HEK293 (cell line): ENCODE measurements around the gene PTMA.

Source experiments
- FEZF1 ChIP-seq: fragments of 450-650 bp; formaldehyde crosslinking; IDR thresholded peaks from 2 replicates; pipeline ENCODE4 v1.5.1; 2016; ENCODE audit warnings: missing biosample characterization, missing genetic modification characterization
- KLF7 ChIP-seq: fragments of 450-650 bp; formaldehyde crosslinking; IDR thresholded peaks from 2 replicates; pipeline ENCODE4 v1.5.1; 2016; ENCODE audit warnings: missing biosample characterization, missing genetic modification characterization, borderline replicate concordance
- SP7 ChIP-seq: fragments of 450-650 bp; formaldehyde crosslinking; IDR thresholded peaks from 2 replicates; pipeline ENCODE4 v1.5.1; 2016; ENCODE audit warnings: missing biosample characterization, missing genetic modification characterization
- ZNF10 ChIP-seq: fragments of 450-650 bp; formaldehyde crosslinking; IDR thresholded peaks from 2 replicates; pipeline ENCODE4 v1.5.1; 2017; ENCODE audit warnings: missing biosample characterization, missing genetic modification characterization
- ZNF155 ChIP-seq: fragments of 450-650 bp; formaldehyde crosslinking; IDR thresholded peaks from 2 replicates; pipeline ENCODE4 v1.5.1; 2016; ENCODE audit warnings: missing biosample characterization, missing genetic modification characterization
- ZNF2 ChIP-seq: fragments of 450-650 bp; formaldehyde crosslinking; IDR thresholded peaks from 2 replicates; pipeline ENCODE4 v1.5.1; 2016; ENCODE audit warnings: missing biosample characterization, missing genetic modification characterization
- ZNF324 ChIP-seq: fragments of 450-650 bp; formaldehyde crosslinking; IDR thresholded peaks from 2 replicates; pipeline ENCODE4 v1.5.1; 2016; ENCODE audit warnings: missing biosample characterization, missing genetic modification characterization
- ZNF501 ChIP-seq: fragments of 450-650 bp; formaldehyde crosslinking; IDR thresholded peaks from 2 replicates; pipeline ENCODE4 v1.5.1; 2016; ENCODE audit warnings: missing biosample characterization, missing genetic modification characterization
- ZNF561 ChIP-seq: fragments of 450-650 bp; IDR thresholded peaks from 2 replicates; pipeline ENCODE4 v1.5.1; 2018; ENCODE audit warnings: missing biosample characterization, missing genetic modification characterization, borderline replicate concordance
- ZNF629 ChIP-seq: fragments of 450-650 bp; formaldehyde crosslinking; IDR thresholded peaks from 2 replicates; pipeline ENCODE4 v1.5.1; 2017; ENCODE audit warnings: missing biosample characterization, missing genetic modification characterization
- ZNF776 ChIP-seq: fragments of 450-650 bp; formaldehyde crosslinking; IDR thresholded peaks from 2 replicates; pipeline ENCODE4 v1.5.0; 2017; ENCODE audit warnings: missing biosample characterization, missing genetic modification characterization, borderline replicate concordance
- ZNF777 ChIP-seq: fragments of 450-650 bp; formaldehyde crosslinking; IDR thresholded peaks from 2 replicates; pipeline ENCODE4 v1.5.1; 2017; ENCODE audit warnings: missing biosample characterization, missing genetic modification characterization, borderline replicate concordance
- ZNF830 ChIP-seq: fragments of 450-650 bp; IDR thresholded peaks from 2 replicates; pipeline ENCODE4 v1.5.0; 2018; ENCODE audit warnings: missing biosample characterization, missing genetic modification characterization, low read depth, mild to moderate bottlenecking, moderate library complexity
- TF ChIP-seq, protein P1 (sequence below): fragments of 450-650 bp; formaldehyde crosslinking; IDR thresholded peaks from 2 replicates; pipeline ENCODE4 v1.5.1; 2016; ENCODE audit warnings: missing biosample characterization, missing genetic modification characterization
- TF ChIP-seq, protein P2 (sequence below): fragments of 450-650 bp; formaldehyde crosslinking; IDR thresholded peaks from 2 replicates; pipeline ENCODE4 v1.5.1; 2016; ENCODE audit warnings: missing biosample characterization, missing genetic modification characterization
- TF ChIP-seq, protein P3 (sequence below): fragments of 450-650 bp; formaldehyde crosslinking; IDR thresholded peaks from 2 replicates; pipeline ENCODE4 v1.5.1; 2017; ENCODE audit warnings: missing biosample characterization, mild to moderate bottlenecking, missing genetic modification characterization, moderate library complexity
- TF ChIP-seq, protein P4 (sequence below): fragments of 450-650 bp; formaldehyde crosslinking; IDR thresholded peaks from 2 replicates; pipeline ENCODE4 v1.5.1; 2016; ENCODE audit warnings: missing biosample characterization, missing genetic modification characterization
- TF ChIP-seq, protein P5 (sequence below): fragments of 450-650 bp; formaldehyde crosslinking; IDR thresholded peaks from 2 replicates; pipeline ENCODE4 v1.5.1; 2016; ENCODE audit warnings: missing biosample characterization, missing genetic modification characterization
- TF ChIP-seq, protein P6 (sequence below): fragments of 450-650 bp; formaldehyde crosslinking; IDR thresholded peaks from 2 replicates; pipeline ENCODE4 v1.5.1; 2016; ENCODE audit warnings: missing biosample characterization, missing genetic modification characterization

PTMA gene

DNA sequence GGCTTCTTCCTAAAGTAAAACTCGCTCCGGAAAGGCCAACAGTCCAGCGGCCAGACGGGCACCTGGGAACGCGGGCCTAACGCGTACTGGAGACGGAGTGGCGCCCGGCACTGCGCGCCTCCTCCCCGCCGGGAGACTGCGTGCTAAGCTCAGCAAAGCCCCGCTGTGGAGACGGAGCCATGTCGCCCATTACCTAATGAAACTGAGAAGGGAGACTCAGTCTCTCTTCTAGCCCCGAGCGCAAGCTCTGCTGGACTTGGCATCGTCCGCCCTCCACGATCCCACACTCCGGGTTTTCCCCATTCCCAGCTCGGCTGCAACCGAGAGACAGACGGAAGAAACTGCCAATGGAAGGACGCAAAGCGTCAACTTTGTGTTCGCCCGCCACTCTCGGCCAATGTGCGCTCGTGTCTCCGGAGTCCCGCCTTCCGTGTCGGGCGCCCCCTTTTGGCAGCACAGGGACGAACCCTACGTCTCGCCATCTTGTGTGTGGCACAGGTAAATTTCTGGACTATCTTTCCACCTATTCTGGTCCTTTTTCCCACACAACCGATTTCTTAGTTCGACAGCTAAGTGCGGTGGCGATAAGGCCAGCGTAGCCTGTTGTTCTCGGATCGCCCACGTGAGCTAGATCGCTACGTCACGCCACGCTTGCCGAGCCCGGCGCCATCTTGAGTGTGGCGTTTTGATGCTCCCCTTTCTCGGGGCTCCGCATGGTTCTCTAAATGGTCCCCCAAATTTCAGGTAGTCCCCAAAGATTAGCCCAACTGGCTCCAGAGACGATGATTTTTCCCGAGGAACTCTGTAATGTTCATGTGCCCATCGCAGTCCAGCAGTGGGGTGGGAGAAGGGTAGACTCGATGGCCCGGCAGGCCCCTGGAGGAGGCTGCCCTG, 1.3 kb upstream of the PTMA start (continued):
- no peak for TF ChIP-seq ZNF830 (tag by site-specific recombination)
- TF ChIP-seq, protein P1, sequence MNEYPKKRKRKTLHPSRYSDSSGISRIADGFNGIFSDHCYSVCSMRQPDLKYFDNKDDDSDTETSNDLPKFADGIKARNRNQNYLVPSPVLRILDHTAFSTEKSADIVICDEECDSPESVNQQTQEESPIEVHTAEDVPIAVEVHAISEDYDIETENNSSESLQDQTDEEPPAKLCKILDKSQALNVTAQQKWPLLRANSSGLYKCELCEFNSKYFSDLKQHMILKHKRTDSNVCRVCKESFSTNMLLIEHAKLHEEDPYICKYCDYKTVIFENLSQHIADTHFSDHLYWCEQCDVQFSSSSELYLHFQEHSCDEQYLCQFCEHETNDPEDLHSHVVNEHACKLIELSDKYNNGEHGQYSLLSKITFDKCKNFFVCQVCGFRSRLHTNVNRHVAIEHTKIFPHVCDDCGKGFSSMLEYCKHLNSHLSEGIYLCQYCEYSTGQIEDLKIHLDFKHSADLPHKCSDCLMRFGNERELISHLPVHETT, result no peak; the same call in 1 of the 2 replicates
- no peak for TF ChIP-seq ZNF155 (tag by site-specific recombination)
- TF ChIP-seq, protein P2, sequence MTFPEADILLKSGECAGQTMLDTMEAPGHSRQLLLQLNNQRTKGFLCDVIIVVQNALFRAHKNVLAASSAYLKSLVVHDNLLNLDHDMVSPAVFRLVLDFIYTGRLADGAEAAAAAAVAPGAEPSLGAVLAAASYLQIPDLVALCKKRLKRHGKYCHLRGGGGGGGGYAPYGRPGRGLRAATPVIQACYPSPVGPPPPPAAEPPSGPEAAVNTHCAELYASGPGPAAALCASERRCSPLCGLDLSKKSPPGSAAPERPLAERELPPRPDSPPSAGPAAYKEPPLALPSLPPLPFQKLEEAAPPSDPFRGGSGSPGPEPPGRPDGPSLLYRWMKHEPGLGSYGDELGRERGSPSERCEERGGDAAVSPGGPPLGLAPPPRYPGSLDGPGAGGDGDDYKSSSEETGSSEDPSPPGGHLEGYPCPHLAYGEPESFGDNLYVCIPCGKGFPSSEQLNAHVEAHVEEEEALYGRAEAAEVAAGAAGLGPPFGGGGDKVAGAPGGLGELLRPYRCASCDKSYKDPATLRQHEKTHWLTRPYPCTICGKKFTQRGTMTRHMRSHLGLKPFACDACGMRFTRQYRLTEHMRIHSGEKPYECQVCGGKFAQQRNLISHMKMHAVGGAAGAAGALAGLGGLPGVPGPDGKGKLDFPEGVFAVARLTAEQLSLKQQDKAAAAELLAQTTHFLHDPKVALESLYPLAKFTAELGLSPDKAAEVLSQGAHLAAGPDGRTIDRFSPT (tag by site-specific recombination), result peak; percentile 83
- TF ChIP-seq, protein P3, sequence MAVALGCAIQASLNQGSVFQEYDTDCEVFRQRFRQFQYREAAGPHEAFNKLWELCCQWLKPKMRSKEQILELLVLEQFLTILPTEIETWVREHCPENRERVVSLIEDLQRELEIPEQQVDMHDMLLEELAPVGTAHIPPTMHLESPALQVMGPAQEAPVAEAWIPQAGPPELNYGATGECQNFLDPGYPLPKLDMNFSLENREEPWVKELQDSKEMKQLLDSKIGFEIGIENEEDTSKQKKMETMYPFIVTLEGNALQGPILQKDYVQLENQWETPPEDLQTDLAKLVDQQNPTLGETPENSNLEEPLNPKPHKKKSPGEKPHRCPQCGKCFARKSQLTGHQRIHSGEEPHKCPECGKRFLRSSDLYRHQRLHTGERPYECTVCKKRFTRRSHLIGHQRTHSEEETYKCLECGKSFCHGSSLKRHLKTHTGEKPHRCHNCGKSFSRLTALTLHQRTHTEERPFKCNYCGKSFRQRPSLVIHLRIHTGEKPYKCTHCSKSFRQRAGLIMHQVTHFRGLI (tag by site-specific recombination), result no peak; the same call in 1 of the 2 replicates
- 0 out of 2 replicates have a peak, but pooled peaks have one; percentile 21 for TF ChIP-seq KLF7 (tag by site-specific recombination)
- TF ChIP-seq, protein P4, sequence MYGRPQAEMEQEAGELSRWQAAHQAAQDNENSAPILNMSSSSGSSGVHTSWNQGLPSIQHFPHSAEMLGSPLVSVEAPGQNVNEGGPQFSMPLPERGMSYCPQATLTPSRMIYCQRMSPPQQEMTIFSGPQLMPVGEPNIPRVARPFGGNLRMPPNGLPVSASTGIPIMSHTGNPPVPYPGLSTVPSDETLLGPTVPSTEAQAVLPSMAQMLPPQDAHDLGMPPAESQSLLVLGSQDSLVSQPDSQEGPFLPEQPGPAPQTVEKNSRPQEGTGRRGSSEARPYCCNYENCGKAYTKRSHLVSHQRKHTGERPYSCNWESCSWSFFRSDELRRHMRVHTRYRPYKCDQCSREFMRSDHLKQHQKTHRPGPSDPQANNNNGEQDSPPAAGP (tag by site-specific recombination), result peak; percentile 50; the same call in 1 of the 2 replicates
- 0 out of 2 replicates have a peak, but pooled peaks have one; percentile 13 for TF ChIP-seq ZNF561 (tag by site-specific recombination)
- TF ChIP-seq, protein P5, sequence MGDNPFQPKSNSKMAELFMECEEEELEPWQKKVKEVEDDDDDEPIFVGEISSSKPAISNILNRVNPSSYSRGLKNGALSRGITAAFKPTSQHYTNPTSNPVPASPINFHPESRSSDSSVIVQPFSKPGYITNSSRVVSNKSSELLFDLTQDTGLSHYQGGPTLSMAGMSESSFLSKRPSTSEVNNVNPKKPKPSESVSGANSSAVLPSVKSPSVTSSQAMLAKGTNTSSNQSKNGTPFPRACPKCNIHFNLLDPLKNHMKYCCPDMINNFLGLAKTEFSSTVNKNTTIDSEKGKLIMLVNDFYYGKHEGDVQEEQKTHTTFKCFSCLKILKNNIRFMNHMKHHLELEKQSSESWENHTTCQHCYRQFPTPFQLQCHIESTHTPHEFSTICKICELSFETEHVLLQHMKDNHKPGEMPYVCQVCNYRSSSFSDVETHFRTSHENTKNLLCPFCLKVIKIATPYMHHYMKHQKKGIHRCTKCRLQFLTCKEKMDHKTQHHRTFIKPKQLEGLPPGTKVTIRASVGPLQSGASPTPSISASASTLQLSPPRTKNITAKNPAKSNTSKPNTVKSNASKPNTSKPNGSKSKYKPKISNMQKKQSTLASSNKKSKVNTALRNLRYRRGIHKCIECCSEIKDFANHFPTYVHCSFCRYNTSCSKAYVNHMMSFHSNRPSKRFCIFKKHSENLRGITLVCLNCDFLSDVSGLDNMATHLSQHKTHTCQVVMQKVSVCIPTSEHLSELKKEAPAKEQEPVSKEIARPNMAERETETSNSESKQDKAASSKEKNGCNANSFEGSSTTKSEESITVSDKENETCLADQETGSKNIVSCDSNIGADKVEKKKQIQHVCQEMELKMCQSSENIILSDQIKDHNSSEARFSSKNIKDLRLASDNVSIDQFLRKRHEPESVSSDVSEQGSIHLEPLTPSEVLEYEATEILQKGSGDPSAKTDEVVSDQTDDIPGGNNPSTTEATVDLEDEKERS (tag by site-specific recombination), result 0 out of 2 replicates have a peak, but pooled peaks have one; percentile 14
- 0 out of 2 replicates have a peak, but pooled peaks have one; percentile 47 for TF ChIP-seq ZNF777
- TF ChIP-seq ZNF629, result peak; percentile 87
- peak; percentile 59 for TF ChIP-seq FEZF1 (tag by site-specific recombination)
- TF ChIP-seq ZNF776 (tag by site-specific recombination), result no peak
- TF ChIP-seq ZNF10 (tag by site-specific recombination), result no peak
- TF ChIP-seq, protein P6, sequence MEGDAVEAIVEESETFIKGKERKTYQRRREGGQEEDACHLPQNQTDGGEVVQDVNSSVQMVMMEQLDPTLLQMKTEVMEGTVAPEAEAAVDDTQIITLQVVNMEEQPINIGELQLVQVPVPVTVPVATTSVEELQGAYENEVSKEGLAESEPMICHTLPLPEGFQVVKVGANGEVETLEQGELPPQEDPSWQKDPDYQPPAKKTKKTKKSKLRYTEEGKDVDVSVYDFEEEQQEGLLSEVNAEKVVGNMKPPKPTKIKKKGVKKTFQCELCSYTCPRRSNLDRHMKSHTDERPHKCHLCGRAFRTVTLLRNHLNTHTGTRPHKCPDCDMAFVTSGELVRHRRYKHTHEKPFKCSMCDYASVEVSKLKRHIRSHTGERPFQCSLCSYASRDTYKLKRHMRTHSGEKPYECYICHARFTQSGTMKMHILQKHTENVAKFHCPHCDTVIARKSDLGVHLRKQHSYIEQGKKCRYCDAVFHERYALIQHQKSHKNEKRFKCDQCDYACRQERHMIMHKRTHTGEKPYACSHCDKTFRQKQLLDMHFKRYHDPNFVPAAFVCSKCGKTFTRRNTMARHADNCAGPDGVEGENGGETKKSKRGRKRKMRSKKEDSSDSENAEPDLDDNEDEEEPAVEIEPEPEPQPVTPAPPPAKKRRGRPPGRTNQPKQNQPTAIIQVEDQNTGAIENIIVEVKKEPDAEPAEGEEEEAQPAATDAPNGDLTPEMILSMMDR (tag by site-specific recombination), result peak; percentile 100
- TF ChIP-seq ZNF324 (tag by site-specific recombination), result peak; percentile 30; the same call in 1 of the 2 replicates
- TF ChIP-seq ZNF2, result peak; percentile 67
- peak; percentile 9; the same call in 1 of the 2 replicates for TF ChIP-seq SP7 (tag by site-specific recombination)
- peak; percentile 72 for TF ChIP-seq ZNF501 (tag by site-specific recombination)
- TF ChIP-seq, all 188 proteins: peak for 51
